Heart right ventricle (tissue), 16 donors: ENCODE results near the gene INSYN2B. TPM values are rescaled to one million over a fixed set of nuclear protein-coding genes. Genes with fewer than 3 reads are reported as not detected.

ENCODE experiments used
- ATAC-seq, 8 donors: fragments of 200-7000 bp; cut with Tn5 transposase; one replicate each; pipeline ENCODE4 v1.9.1; 2020; ENCODE audit warnings: mild to moderate bottlenecking in 8 of 8, moderate library complexity in 8 of 8, moderate number of reproducible peaks in 1 of 8
- DNase-seq, 2 donors: peaks; one replicate each; pipeline ENCODE4 v3.0.0-alpha.2; 2020
- H3K27ac ChIP-seq, 10 donors: fragments of 200-600 bp; sonication (generic) in 2 of 10; one replicate each; pipeline versions ENCODE4 v1.5.0 to v1.8.0; 2020 to 2022; ENCODE audit warnings: mild to moderate bottlenecking in 3 of 10
- H3K27me3 ChIP-seq, 7 donors: fragments of 200-600 bp; one replicate each; pipeline ENCODE4 v1.8.0; 2021 to 2022; ENCODE audit warnings: mild to moderate bottlenecking in 2 of 7
- H3K36me3 ChIP-seq, 9 donors: fragments of 200-600 bp; sonication (generic) in 1 of 9; one replicate each; pipeline versions ENCODE4 v1.5.0 to v1.8.0; 2020 to 2022; ENCODE audit warnings: mild to moderate bottlenecking in 2 of 9
- H3K4me1 ChIP-seq, 9 donors: fragments of 200-600 bp; sonication (generic) in 1 of 9; one replicate each; pipeline versions ENCODE4 v1.5.0 to v1.8.0; 2020 to 2022; ENCODE audit warnings: mild to moderate bottlenecking in 4 of 9
- H3K4me3 ChIP-seq, 10 donors: fragments of 200-600 bp; sonication (generic) in 2 of 10; one replicate each; pipeline versions ENCODE4 v1.5.0 to v1.8.0; 2020 to 2022; ENCODE audit warnings: mild to moderate bottlenecking in 7 of 10, moderate library complexity in 2 of 10
- H3K9me3 ChIP-seq, 11 donors: fragments of 200-600 bp in 10 of 11; sonication (generic) in 2 of 11; one replicate each; pipeline versions ENCODE4 v1.5.0 to v1.8.0; 2013 to 2022; ENCODE audit warnings: mild to moderate bottlenecking in 2 of 11, control low read depth in 1 of 11, moderate library complexity in 1 of 11
- CTCF ChIP-seq, 9 donors: fragments of 200-600 bp; sonication (generic) in 2 of 9; IDR thresholded peaks; one replicate each; pipeline versions ENCODE4 v1.5.0 to v1.8.0; 2021 to 2022; ENCODE audit warnings: antibody characterized with exemption in 9 of 9, mild to moderate bottlenecking in 5 of 9, moderate library complexity in 1 of 9
- whole genome bisulfite sequencing, 2 donors: extraction: QIAGEN DNeasy Blood & Tissue Kit; methylation state at CpG; one replicate each; pipeline ENCODE4 v1.1.7; 2013; ENCODE audit warnings: inconsistent platforms in 1 of 2; 5-methylcytosine and 5-hydroxymethylcytosine counted together
- intact Hi-C, 10 donors: fragments of 100-400 bp; cut with DNase I; formaldehyde crosslinking; loops; one replicate each; pipeline versions ENCODE4 v1.11.1 to v1.14.2; 2022
- microRNA-seq, 2 donors: library from miRNA; unstranded; fragments of <30 nt; microRNA quantifications; one replicate each; pipeline ENCODE4 v1.2.0, GENCODE V29; 2021
- polyA plus RNA-seq, 2 donors: library from polyadenylated mRNA; stranded (reverse); fragments of 200-250 nt; gene quantifications; one replicate each; pipeline ENCODE4 v1.2.3, GENCODE V29; 2013
- total RNA-seq, 10 donors: library from RNA; stranded (reverse); fragmentation: NEBNext Ultra II Directional in 3 of 10; extraction: Animal tissue kit (Norgen Biotek cat#: 25700) in 3 of 10; gene quantifications; one replicate each; pipeline versions ENCODE4 v1.2.1 to v1.2.4, GENCODE V29; 2021 to 2023
- donor health status: Arrhythmogenic right ventricular cardiomyopathy.
- donor health status: ischemic (EF 13 %, LVEDD 7.1; RV severe dilation, severe dysfunction).
- donor health status: healthy with polysubstance abuse.
- donor health status: DM: no; HTN: yes; CAD: no.
- donor health status: DM: no; HTN: no; CAD: no.
- donor health status: ischemic (EF 25% LVEDD 6.9; RV normal size, moderate dysfunction).
- donor health status: ischemic (EF 25% LVEDD 5.7; RV mildly dilated, moderate dysfunction).
- donor health status: healthy.
- donor health status: DM: yes; HTN: yes; CAD: no.
- donor health status: Ischemic cardiomyopathy.
- donor health status: ischemic (EF 35%, LVEDD 5.7; RV mildly dilated, moderate dysfunction).
- donor health status: nonischemic (EF 11% LVEDD 7.7; RV severe dilation, severe dysfunction).
- donor health status: DM: yes; HTN: yes; CAD: no.
- donor health status: PGD.
- donor health status: ischemic (EF 29% LVEDD 5.4; RV normal size, mild dysfunction).
- donor health status: nonischemic (EF 23%, LVEDD 6.1; RV moderate dilation, normal function).

The INSYN2B gene
- total and polyA plus RNA-seq, 12 donors = 0.09 to 0.87 (median 0.14) TPM; not detected in 7

GRCh38 chr5:169827769-169828168 lies 152.5 kb downstream of the INSYN2B start:
- peaks cover 0 to 5% (median 0%) of the 10 kb centered on the region in 11 donors for H3K9me3 ChIP-seq
- 40 to 56% methylated on average over 3 of the region's 3 CpGs for WGBS, 2 donors
- intact Hi-C loops = no loop called here
- ATAC-seq (peak in 1 of 8 donors; percentile 42), DNase-seq (no peak)
- no peaks in the 10 kb centered on the region for H3K4me1 ChIP-seq
- no peak overlapping the region for H3K27ac ChIP-seq
- no peak overlapping the region for H3K4me3 ChIP-seq
- H3K27me3 ChIP-seq = no peaks in the 10 kb centered on the region
- no peaks in the 10 kb centered on the region for H3K36me3 ChIP-seq
- no peak for TF ChIP-seq CTCF (IDR thresholded peaks at IDR 0.05)

GRCh38 chr5:169826618-169827017 lies 153.7 kb downstream of the INSYN2B start:
- peaks cover 0 to 5% (median 0%) of the 10 kb centered on the region in 11 donors for H3K9me3 ChIP-seq
- intact Hi-C loops = no loop called here
- 60 to 63% methylated on average over 5 of the region's 5 CpGs for whole genome bisulfite sequencing, 2 donors
- H3K27ac ChIP-seq = no peak overlapping the region
- ATAC-seq (no peak), DNase-seq (no peak)
- H3K36me3 ChIP-seq = no peaks in the 10 kb centered on the region
- no peaks in the 10 kb centered on the region for H3K27me3 ChIP-seq
- H3K4me3 ChIP-seq = no peak overlapping the region
- no peaks in the 10 kb centered on the region for H3K4me1 ChIP-seq
- no peak for TF ChIP-seq CTCF (IDR thresholded peaks at IDR 0.05)

GRCh38 chr5:169817031-169817430 lies 163.3 kb downstream of the INSYN2B start:
- Histone ChIP-seq H3K36me3 (peaks cover 0 to 56% (median 0%) of the 10 kb centered on the region in 9 donors), H3K4me3 (no peak overlapping the region), H3K27me3 (peaks cover 0 to 3% (median 0%) of the 10 kb centered on the region in 7 donors), H3K9me3 (peaks cover 0 to 11% (median 0%) of the 10 kb centered on the region in 11 donors), H3K4me1 (no peaks in the 10 kb centered on the region), H3K27ac (no peak overlapping the region)
- intact Hi-C loops = no loop called here
- no peak for DNase-seq
- ATAC-seq = no peak
- WGBS, 2 donors = 65 to 80% methylated on average over 2 of the region's 2 CpGs
- TF ChIP-seq CTCF (IDR thresholded peaks at IDR 0.05) = no peak

GRCh38 chr5:169814522-169814921 lies 165.8 kb downstream of the INSYN2B start:
- Histone ChIP-seq H3K27me3 (peaks cover 0 to 3% (median 0%) of the 10 kb centered on the region in 7 donors), H3K27ac (no peak overlapping the region), H3K36me3 (peaks cover 0 to 61% (median 0%) of the 10 kb centered on the region in 9 donors), H3K9me3 (peaks cover 0 to 11% (median 0%) of the 10 kb centered on the region in 11 donors), H3K4me3 (no peak overlapping the region), H3K4me1 (no peaks in the 10 kb centered on the region)
- intact Hi-C loops = no loop called here
- no peak for DNase-seq
- 84 to 85% methylated on average over 1 of the region's 1 CpG for WGBS, 2 donors
- no peak for ATAC-seq
- TF ChIP-seq CTCF (IDR thresholded peaks at IDR 0.05) = no peak

Small RNAs within 50 kb of the gene (microRNA-seq; reads per million reads assigned to microRNA genes)
- gene MIR378E = 0 reads per million in 2 donors

Other genes with a start within 250 kb of the INSYN2B start
- not detected for gene FOXI1, start 125.4 kb upstream of the INSYN2B start, total RNA-seq
- not detected for gene FOXI1, start 125.4 kb upstream of the INSYN2B start, polyA plus RNA-seq